ENCODE results near the gene CYRIA.

GRCh38 chr2:16626997-16627605 lies 38.5 kb downstream of the CYRIA start:
- TF ChIP-seq EZH2phosphoT487 (IDR thresholded peaks at IDR 0.05; ENCODE audit: low read depth, severe bottlenecking, unreplicated experiment) (no peak), CTCF (IDR thresholded peaks at IDR 0.05; ENCODE audit: poor library complexity) (no peak), EZH2 (IDR thresholded peaks at IDR 0.05; ENCODE audit: borderline replicate concordance) (no peak)
